ENCODE results near the gene FLT1.

Gene FLT1

GRCh38 chr13:28451482-28452217 is 43.3 kb downstream of the FLT1 start:
- DNase-seq: no peak

- DNase-seq: no peak
These were observed 44.8 kb downstream of the FLT1 start for GRCh38 chr13:28449826-28450773.

DNA sequence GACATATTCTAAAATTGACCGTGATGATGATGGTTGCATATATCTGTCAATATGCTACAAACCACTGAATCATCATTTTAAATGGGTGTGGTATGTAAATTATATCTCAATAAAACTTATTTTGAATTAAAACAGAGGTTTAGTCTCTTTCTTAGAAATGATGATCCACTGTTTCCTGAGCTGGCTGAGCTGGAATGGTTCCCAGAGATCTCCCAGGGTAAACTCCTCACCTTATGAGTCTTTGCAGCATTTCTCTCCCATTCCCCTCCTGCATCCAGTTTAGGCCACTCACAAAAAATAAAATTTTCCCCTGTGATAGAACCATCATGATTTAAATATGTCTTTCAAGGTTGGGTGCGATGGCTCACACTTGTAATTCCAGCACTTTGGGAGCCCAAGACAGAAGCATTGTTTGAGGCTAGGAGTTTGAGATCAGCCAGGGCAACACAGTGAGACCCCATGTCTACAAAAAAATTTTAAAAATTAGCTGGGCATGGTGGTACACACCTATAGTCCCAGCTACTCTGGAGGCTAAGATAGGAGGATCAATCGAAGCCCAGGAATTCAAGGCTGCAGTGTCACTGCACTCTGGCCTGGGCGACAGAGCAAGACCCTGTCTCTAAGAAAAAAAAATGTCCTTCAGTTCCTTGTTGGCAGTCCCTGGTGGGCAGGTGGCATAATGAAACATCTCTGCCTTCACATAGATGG is 46.1 kb downstream of the FLT1 start:
- DNase-seq: no peak

DNA sequence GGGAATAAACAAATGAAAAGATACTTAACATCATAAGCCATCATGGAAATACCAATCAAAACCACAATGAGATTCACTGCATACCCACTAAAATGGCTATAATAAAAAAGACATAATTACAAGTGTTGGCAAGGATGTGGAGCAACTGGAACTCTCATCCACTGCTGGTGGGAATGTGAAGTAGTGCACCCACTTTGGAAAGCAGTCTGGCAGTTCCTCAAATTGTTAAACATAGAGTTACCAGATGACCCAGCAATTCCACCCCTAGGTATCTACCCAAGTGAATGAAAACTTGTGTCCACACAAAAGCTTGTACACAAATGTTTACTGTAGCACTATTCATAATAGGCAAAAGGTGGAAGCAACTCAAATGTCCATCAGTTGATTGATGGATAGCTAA is 46.9 kb downstream of the FLT1 start:
- no peak for DNase-seq

GRCh38 chr13:28447206-28447605 is 47.7 kb downstream of the FLT1 start:
- DNase-seq: no peak

GRCh38 chr13:28442839-28443238 is 52.1 kb downstream of the FLT1 start:
- no peak for DNase-seq

GRCh38 chr13:28441529-28441928 is 53.4 kb downstream of the FLT1 start:
- DNase-seq: no peak

GRCh38 chr13:28440774-28441504 is 54.0 kb downstream of the FLT1 start:
- no peak for DNase-seq

- DNase-seq: no peak
These were observed 56.2 kb downstream of the FLT1 start for GRCh38 chr13:28438598-28439334.

DNA sequence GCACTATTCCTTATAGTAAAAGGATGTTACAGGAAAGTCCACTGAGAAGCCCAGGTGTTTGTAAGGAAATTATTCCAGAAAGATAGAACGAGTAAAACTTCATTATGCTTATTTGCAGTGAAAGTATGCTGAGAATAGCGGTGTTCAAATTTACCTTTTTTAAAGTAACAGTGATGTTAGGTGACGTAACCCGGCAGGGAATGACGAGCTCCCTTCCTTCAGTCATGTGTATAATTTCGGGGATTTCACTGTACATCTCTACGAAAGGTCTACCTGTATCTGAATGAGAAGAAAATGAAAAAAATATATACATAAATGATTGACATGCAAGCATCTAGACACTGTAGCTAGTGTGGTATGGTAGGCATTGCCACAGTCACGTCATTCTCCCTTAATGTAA is 56.9 kb downstream of the FLT1 start:
- no peak for DNase-seq

DNA sequence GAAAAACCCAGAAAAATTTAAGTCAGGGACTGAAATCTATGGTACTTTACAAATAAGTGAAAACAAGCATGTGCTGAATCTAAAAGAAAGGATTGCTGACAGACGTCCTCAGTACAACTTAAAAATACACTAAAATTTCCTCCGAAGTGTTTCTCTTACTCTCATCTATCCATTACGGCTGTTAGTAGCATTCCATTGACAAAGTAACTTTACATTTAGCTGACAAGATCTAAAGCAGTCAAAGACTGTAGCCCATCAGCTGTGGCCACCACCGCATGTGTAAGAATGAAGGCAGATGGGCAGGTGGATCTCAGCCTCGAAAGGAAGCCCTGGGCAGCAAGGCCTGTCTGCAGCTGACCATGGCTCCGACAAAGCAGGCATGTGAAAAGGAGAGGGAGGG is 59.0 kb downstream of the FLT1 start:
- no peak for DNase-seq

DNA sequence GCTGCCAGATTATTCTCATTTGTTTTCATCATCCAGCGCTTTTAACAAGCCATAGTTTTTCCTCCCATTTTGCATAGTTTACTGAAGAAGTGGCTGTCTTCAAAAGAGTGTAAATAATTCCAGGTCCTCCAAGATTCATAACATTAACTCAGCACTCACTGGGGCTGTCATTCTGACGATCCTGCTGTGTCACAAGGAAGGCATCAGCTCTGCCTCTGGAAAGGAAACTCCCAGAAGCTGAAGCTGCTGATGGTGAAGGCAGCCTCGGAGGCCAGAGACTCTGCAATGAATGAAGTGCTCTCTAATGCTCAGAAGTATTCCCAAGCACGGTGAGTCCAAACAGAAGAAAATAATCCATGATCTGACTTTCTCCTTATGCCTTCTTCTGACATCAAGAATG is 60.0 kb downstream of the FLT1 start:
- DNase-seq: no peak

- DNase-seq: no peak
These were observed 61.9 kb downstream of the FLT1 start for GRCh38 chr13:28432816-28433560.

DNA sequence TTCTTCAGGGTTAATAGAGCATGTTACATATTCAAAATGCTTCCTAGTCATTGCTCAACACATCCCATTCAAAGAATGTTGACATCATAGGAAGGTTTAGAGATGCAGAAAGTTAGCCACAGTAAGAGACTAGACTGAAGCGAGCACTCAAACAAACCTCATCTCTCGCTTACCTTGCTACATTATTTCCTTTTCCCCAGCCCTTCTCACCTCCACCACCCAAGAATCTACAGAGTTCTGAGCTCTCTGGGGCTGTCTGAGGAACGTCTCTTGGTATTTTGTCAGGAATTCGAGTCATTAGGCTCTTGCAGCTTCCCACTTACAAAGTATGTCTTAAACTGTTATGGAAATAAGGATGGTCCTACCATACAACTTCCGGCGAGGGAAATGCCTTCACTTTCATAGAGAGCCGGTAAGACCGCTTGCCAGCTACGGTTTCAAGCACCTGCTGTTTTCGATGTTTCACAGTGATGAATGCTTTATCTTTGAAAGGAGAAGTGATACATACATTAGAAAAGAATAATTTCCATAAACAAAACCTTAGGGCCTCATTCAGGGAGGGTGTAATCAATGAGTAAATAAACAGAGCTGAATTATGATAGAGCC is 65.1 kb downstream of the FLT1 start:
- no peak for DNase-seq

DNA sequence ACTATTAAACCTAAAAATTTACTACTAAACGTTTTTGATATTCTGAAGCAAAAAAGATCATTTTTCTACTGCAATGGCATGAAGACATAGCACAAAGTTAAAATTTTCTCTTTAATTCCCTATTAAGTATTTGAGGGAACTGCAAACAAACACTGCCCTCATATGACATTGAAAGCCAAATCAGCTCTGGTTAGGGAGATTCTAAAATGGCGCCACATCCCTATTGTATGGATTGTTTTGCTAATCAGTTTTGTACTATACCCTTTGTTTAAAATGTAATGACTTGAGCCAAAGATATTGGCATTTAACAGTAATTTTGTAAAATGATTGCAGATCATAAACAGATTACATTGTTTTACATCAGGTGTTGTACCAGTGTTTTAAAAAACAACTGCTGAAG is 65.8 kb downstream of the FLT1 start:
- no peak for DNase-seq

DNA sequence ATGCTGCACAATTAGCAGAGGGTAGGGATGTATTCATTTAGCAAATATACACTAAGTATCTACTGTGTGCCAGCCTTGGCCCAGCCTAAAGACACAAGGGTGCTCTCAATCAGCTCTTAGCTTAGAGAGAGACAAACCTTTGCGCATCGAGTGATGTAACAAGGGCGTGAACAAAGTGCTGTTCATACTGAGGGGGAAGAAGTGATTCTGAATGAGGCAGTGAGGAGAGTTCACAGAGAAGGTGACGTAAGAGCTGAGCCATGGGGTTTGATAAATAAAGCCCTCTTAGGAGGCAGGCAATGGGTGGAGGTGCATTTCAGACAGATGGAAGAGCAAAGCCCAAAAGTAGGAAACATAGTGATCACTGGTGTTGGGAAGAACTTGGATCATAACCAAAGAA is 68.5 kb downstream of the FLT1 start:
- DNase-seq: no peak

DNA sequence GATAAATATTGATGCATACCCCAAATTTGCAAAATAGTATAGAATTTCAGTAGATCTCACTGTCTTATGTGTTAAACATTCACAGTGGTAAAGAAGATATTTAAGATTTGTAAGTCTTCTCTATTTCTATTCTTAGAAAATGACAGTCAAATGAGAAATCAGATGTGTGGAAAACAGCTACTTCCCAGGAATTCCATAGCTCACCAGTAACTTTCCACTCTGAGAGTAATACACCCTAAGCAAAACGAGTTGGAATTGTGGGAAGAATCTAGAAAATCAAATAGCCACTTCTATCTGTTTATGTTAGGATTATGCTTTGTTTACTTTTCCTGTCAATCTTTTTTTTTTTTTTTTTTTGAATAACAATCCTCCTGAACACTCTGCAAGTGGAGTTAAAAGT is 69.1 kb downstream of the FLT1 start:
- no peak for DNase-seq

DNA sequence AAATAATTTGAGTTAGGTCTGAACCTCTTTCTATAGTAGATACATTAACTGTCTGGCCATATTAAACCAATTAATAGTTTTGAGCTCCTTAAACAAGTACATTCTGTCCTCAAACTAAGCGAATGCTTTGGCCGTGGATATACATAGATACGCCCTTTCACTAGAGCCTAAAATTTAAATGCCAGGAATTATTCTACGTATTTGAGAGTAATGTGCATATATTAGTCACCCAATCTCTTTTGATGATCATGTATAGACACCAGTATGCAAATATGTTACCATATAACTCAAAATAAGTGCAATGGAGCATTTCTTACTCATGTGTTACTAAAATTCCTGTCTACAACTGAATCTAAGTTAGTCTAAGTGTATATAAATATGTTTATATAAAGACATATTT is 70.4 kb downstream of the FLT1 start:
- no peak for DNase-seq

GRCh38 chr13:28423010-28423409 is 71.9 kb downstream of the FLT1 start:
- peak; percentile 38 for DNase-seq

- DNase-seq: no peak
These were observed 73.1 kb downstream of the FLT1 start for GRCh38 chr13:28421676-28422410.

Measured in KG1 (cell line).